ENCODE data around the gene AVPI1. TPM values are rescaled to one million over a fixed set of nuclear protein-coding genes. Genes with fewer than 3 reads are reported as not detected.

Gene AVPI1
- total RNA-seq, 1 experiment from 2014 or later = 6.5 TPM

- Histone ChIP-seq H2BK20ac (ENCODE audit: low read depth, low read length, poor library complexity, severe bottlenecking) (no peak overlapping the region), H2AFZ (ENCODE audit: low read length) (no peak overlapping the region), H3K9me3 (ENCODE audit: control insufficient read depth, low read depth, low read length) (no peaks in the 10 kb centered on the region), H3K23me2 (ENCODE audit: insufficient read length, low read depth, low read length, poor library complexity, severe bottlenecking) (peaks cover 11% of the 10 kb centered on the region), H3K14ac (ENCODE audit: insufficient read depth, low read length) (peak overlapping the region; percentile 93), H3K79me2 (ENCODE audit: insufficient read depth, low read length) (peaks cover 7% of the 10 kb centered on the region; the same call in 1 of the 2 replicates), H2BK5ac (ENCODE audit: insufficient read length, low read length) (no peak overlapping the region), H3K56ac (ENCODE audit: insufficient read length, low read depth, low read length) (no peak overlapping the region), H2AK5ac (ENCODE audit: insufficient read length, low read length) (no peak overlapping the region), H2BK15ac (ENCODE audit: low read depth, low read length) (no peak overlapping the region), H3K18ac (ENCODE audit: insufficient read length, low read depth, low read length) (peak overlapping the region; percentile 83), H2BK12ac (ENCODE audit: insufficient read length, low read depth, low read length) (no peak overlapping the region), H4K91ac (ENCODE audit: insufficient read length, low read depth, low read length) (no peak overlapping the region), H3K79me1 (ENCODE audit: insufficient read depth, low read depth, low read length, poor library complexity, severe bottlenecking) (peaks cover 4% of the 10 kb centered on the region), H4K8ac (replicated peaks; ENCODE audit: insufficient read length, low read depth, low read length) (no peak overlapping the region), H4K20me1 (ENCODE audit: control insufficient read depth, insufficient read depth, insufficient read length) (no peaks in the 10 kb centered on the region), H3K4me2 (ENCODE audit: insufficient read depth, insufficient read length, low read length) (peak overlapping the region; percentile 87), H3K23ac (ENCODE audit: insufficient read length, low read depth, low read length) (no peak overlapping the region), H3K27me3 (ENCODE audit: insufficient read depth, low read length) (no peaks in the 10 kb centered on the region), H3K27ac (ENCODE audit: insufficient read length, low read depth, low read length) (no peak overlapping the region), H3K4ac (ENCODE audit: low read depth, low read length) (no peak overlapping the region), H3T11ph (ENCODE audit: low read length) (no peak overlapping the region), H3K9ac (ENCODE audit: extremely low read depth, insufficient read length, low read length) (peak overlapping the region; percentile 87), H3K4me1 (ENCODE audit: insufficient read depth, low read length) (peaks cover 5% of the 10 kb centered on the region), H4K5ac (ENCODE audit: insufficient read length, low read depth, low read length) (no peak overlapping the region), H2BK120ac (ENCODE audit: low read depth, low read length, poor library complexity, severe bottlenecking) (no peak overlapping the region)
- WGBS (ENCODE audit: extremely low coverage, insufficient read length, low lambda C conversion rate) = no CpG with 5 or more reads among the region's 67 CpGs
- peak; percentile 56 for DNase-seq
- Mint-ChIP-seq H3K4me1 (peaks cover 22 to 24% of the 10 kb centered on the region in 2 experiments), H3K27ac (peak overlapping the region; percentile 56 to 92 (median 83)), H3K9me3 (no peaks in the 10 kb centered on the region; a peak in 2 of 5 replicates), H3K4me3 (peak overlapping the region; percentile 84 to 95), H3K27me3 (ENCODE audit: low read depth) (no peaks in the 10 kb centered on the region), H3K36me3 (ENCODE audit: insufficient read depth in 1 of 3, low read depth in 3 of 3) (peaks cover 17 to 31% (median 27%) of the 10 kb centered on the region in 3 experiments; a peak in 6 of 7 replicates)
- TF ChIP-seq CTCF (conservative IDR thresholded peaks at IDR 0.05) = no peak
Measured at GRCh38 chr10:97640868-97641811, 45.9 kb downstream of the AVPI1 start.

Data from H9 (cell line).